ENCODE measurements around the gene CST1. TPM values are rescaled to one million over a fixed set of nuclear protein-coding genes. Genes with fewer than 3 reads are reported as not detected.
"Not testable (repeated sequence)": the region's sequence is repeated elsewhere in the genome, so short reads cannot be mapped to it uniquely, and the experiment has no call there.

The CST1 gene
- total RNA-seq, 1 donor from 2014 or later = not detected

DNA sequence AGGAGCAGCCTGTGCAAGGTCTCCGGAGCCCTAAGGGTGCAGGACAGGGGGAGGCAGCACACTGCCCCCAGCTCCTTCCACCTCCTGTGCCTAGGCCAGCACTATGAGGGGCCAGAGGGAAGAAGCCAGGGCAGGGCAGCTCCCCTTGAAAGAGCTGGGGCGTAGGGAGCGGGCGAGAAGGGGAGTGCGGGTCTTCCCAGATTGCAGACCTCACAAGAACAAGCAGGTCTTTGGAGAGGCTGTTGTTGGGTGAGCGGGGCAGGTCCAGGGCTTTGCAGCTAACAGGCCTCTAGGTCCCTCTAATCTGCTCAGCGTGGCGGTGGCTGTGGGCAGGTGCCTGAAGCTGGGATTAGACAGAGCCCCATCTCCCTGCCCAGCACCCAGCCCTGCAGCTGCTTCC lies 22.4 kb upstream of the CST1 start:
- no peaks in the 10 kb centered on the region for H3K9me3 ChIP-seq (replicated peaks)
- TF ChIP-seq, protein P1, sequence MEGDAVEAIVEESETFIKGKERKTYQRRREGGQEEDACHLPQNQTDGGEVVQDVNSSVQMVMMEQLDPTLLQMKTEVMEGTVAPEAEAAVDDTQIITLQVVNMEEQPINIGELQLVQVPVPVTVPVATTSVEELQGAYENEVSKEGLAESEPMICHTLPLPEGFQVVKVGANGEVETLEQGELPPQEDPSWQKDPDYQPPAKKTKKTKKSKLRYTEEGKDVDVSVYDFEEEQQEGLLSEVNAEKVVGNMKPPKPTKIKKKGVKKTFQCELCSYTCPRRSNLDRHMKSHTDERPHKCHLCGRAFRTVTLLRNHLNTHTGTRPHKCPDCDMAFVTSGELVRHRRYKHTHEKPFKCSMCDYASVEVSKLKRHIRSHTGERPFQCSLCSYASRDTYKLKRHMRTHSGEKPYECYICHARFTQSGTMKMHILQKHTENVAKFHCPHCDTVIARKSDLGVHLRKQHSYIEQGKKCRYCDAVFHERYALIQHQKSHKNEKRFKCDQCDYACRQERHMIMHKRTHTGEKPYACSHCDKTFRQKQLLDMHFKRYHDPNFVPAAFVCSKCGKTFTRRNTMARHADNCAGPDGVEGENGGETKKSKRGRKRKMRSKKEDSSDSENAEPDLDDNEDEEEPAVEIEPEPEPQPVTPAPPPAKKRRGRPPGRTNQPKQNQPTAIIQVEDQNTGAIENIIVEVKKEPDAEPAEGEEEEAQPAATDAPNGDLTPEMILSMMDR (IDR thresholded peaks at IDR 0.05; ENCODE audit: borderline replicate concordance) = no peak
- H3K36me3 ChIP-seq = no peaks in the 10 kb centered on the region
- no peak overlapping the region for H3K4me3 ChIP-seq
- intact Hi-C loops (cut with micrococcal nuclease) = no loop called here
- H3K27me3 ChIP-seq (ENCODE audit: low read depth) = peaks cover 25% of the 10 kb centered on the region
- no peak overlapping the region for H3K27ac ChIP-seq (replicated peaks)
- no peak for DNase-seq
- H3K4me1 ChIP-seq = no peaks in the 10 kb centered on the region

- DNase-seq = no peak
- intact Hi-C loops (cut with micrococcal nuclease) = no loop called here
- TF ChIP-seq, protein P1 (IDR thresholded peaks at IDR 0.05; ENCODE audit: borderline replicate concordance) = no peak
Observed at GRCh38 chr20:23772074-23772473, 21.3 kb upstream of the CST1 start.

GRCh38 chr20:23770384-23770783 lies 19.6 kb upstream of the CST1 start:
- Histone ChIP-seq H3K27me3 (ENCODE audit: low read depth) (peaks cover 18% of the 10 kb centered on the region), H3K9me3 (replicated peaks) (no peaks in the 10 kb centered on the region), H3K27ac (replicated peaks) (no peak overlapping the region), H3K4me3 (no peak overlapping the region), H3K36me3 (no peaks in the 10 kb centered on the region), H3K4me1 (no peaks in the 10 kb centered on the region)
- TF ChIP-seq, protein P1 (IDR thresholded peaks at IDR 0.05; ENCODE audit: borderline replicate concordance) = no peak
- intact Hi-C loops (cut with micrococcal nuclease) = no loop called here
- DNase-seq = no peak

More at GRCh38 chr20:23772074-23772473, 21.3 kb upstream of the CST1 start:
- Histone ChIP-seq H3K36me3 (no peaks in the 10 kb centered on the region), H3K4me3 (no peak overlapping the region), H3K4me1 (no peaks in the 10 kb centered on the region), H3K9me3 (replicated peaks) (no peaks in the 10 kb centered on the region), H3K27ac (replicated peaks) (no peak overlapping the region), H3K27me3 (ENCODE audit: low read depth) (peaks cover 25% of the 10 kb centered on the region)

- H3K4me3 ChIP-seq; H3K4me1 ChIP-seq; H3K9me3 ChIP-seq (replicated peaks); DNase-seq; H3K27ac ChIP-seq (replicated peaks); H3K36me3 ChIP-seq; intact Hi-C loops (cut with micrococcal nuclease): not testable (repeated sequence)
- peaks cover 11% of the 10 kb centered on the region for H3K27me3 ChIP-seq (ENCODE audit: low read depth)
Observed at GRCh38 chr20:23768520-23768919, 17.8 kb upstream of the CST1 start.

DNA sequence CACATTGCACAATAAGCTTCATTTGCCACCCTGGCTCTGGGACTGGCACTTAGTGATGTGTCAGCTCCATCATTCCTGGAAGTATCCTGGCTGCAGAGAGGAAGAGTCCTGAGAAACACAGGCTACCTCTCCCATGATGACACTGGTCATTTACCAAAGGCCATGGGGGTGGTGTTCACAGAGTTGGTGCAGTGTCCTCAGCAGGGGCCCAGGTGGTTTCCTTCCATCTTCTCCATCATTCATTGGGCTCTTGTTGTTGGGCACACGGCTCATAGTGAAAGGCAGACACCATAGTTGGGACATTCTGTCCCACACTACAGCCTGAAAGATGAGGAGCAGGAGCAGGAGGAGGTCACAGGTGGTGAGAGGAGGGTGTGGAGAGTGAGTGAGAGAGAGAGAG lies 15.8 kb upstream of the CST1 start:
- peaks cover 9% of the 10 kb centered on the region for H3K27me3 ChIP-seq (ENCODE audit: low read depth)
- TF ChIP-seq, protein P1 (IDR thresholded peaks at IDR 0.05; ENCODE audit: borderline replicate concordance) = no peak
- no peaks in the 10 kb centered on the region for H3K9me3 ChIP-seq (replicated peaks)
- no peaks in the 10 kb centered on the region for H3K4me1 ChIP-seq
- no peaks in the 10 kb centered on the region for H3K36me3 ChIP-seq
- intact Hi-C loops (cut with micrococcal nuclease) = no loop called here
- H3K27ac ChIP-seq (replicated peaks) = no peak overlapping the region
- no peak overlapping the region for H3K4me3 ChIP-seq
- no peak for DNase-seq

DNA sequence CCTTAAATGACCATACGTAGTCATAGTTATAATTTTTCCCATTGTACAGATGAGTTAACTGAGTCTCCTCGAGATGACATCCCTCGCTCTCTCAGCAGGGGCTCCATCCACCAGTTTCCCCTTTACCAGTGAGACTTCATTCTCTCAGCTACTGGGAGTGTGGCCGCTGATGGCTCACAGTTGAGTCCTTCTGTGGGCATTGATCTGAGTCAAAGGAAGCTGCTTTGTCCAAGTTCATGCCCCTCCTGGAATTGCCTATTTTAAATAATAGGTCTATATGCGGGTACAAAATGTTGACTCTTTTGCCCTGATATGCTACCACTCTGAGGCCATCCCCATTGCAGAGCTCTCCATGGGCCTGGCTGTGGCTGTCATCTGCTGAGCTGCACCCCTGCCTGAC lies 14.8 kb upstream of the CST1 start:
- TF ChIP-seq, protein P1 (IDR thresholded peaks at IDR 0.05; ENCODE audit: borderline replicate concordance) = no peak
- Histone ChIP-seq H3K4me1 (no peaks in the 10 kb centered on the region), H3K4me3 (no peak overlapping the region), H3K27ac (replicated peaks) (no peak overlapping the region), H3K36me3 (no peaks in the 10 kb centered on the region), H3K9me3 (replicated peaks) (no peaks in the 10 kb centered on the region), H3K27me3 (ENCODE audit: low read depth) (peaks cover 9% of the 10 kb centered on the region)
- no peak for DNase-seq
- intact Hi-C loops (cut with micrococcal nuclease) = no loop called here

GRCh38 chr20:23764630-23765029 lies 13.9 kb upstream of the CST1 start:
- DNase-seq; H3K36me3 ChIP-seq; H3K4me3 ChIP-seq; H3K27ac ChIP-seq (replicated peaks); H3K27me3 ChIP-seq (ENCODE audit: low read depth); H3K9me3 ChIP-seq (replicated peaks); intact Hi-C loops (cut with micrococcal nuclease); H3K4me1 ChIP-seq: not testable (repeated sequence)
